GM12864 (cell line): ENCODE data around the gene DAGLA.

ENCODE experiments used
- DNase-seq: peaks from one replicate; pipeline ENCODE4 v3.0.0-alpha.2; 2011; ENCODE audit warnings: low read depth
- H3K4me3 ChIP-seq: 2 replicates; pipeline ENCODE4 v1.5.1; 2011; ENCODE audit warnings: mild to moderate bottlenecking, low read depth, low read length, control low read depth
- TF ChIP-seq, protein P1 (sequence below): IDR thresholded peaks from 2 replicates; pipeline ENCODE4 v1.5.1; 2011; ENCODE audit warnings: low read depth, mild to moderate bottlenecking, moderate library complexity, low read length, control low read depth, inconsistent platforms; ENCODE audit errors: missing control alignments

DAGLA gene

DNA sequence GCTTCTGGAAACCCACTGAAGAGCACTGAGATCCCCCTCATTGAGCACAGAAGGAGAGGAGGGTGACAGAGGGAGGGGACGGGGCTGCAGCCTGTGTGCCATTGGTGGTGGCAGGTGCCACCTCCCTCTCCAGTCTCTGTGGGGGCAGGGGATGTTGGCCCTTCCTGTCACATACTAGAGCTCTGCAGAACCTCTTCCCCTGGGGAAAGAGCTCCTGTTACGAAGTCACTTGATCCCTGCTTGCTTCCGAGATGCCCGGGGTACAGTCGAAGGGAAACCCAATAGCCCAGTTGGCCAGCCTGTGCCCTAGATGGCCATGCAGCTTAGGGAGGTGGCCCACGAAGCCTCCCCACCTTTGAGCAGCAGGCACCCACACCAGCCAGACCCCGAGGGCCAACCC is 29.4 kb downstream of the DAGLA start:
- TF ChIP-seq, protein P1, sequence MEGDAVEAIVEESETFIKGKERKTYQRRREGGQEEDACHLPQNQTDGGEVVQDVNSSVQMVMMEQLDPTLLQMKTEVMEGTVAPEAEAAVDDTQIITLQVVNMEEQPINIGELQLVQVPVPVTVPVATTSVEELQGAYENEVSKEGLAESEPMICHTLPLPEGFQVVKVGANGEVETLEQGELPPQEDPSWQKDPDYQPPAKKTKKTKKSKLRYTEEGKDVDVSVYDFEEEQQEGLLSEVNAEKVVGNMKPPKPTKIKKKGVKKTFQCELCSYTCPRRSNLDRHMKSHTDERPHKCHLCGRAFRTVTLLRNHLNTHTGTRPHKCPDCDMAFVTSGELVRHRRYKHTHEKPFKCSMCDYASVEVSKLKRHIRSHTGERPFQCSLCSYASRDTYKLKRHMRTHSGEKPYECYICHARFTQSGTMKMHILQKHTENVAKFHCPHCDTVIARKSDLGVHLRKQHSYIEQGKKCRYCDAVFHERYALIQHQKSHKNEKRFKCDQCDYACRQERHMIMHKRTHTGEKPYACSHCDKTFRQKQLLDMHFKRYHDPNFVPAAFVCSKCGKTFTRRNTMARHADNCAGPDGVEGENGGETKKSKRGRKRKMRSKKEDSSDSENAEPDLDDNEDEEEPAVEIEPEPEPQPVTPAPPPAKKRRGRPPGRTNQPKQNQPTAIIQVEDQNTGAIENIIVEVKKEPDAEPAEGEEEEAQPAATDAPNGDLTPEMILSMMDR: no peak
- H3K4me3 ChIP-seq: no peak overlapping the region
- no peak for DNase-seq

DNA sequence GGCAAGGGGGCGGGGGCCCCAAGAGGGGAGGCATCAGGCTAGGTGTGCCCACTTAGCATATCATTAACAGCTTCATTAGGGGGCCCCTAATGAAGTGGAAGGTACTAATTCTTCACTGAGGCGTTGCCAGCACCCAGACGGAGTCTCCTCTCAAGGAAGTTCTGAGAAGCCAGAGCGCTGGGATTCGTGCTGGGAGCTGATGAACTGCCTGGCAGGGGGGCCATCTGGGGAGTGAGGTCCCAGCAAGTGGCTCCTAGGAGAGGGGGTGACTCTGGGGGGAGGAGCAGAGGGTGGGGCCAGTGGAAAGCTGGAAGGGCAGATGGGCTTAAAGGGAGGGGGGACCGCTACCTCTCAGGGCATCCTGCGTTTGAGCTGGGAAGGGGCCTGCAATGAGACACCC is 29.8 kb downstream of the DAGLA start:
- TF ChIP-seq, protein P1: no peak
- H3K4me3 ChIP-seq: no peak overlapping the region
- no peak for DNase-seq

DNA sequence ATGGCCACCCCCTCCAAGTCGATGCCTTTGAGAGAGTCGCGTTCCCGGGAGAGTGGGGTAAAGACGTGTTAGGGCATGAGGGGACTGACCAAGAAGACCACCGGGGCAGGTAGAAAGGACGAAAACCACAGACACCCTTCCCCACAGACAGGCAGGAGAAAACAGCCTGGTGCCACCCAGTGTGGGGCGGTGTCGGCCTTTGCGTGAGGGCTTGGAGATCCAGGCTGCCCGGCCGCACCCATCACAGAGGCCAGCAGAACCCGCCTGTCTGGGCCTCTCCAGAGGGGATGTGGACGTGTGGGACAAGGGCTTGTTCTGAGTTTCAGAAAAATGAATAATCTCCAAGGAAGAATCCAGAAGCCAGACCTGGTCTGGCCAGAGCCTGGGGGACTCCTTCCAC is 30.8 kb downstream of the DAGLA start:
- no peak for DNase-seq
- no peak overlapping the region for H3K4me3 ChIP-seq
- TF ChIP-seq, protein P1: no peak

DNA sequence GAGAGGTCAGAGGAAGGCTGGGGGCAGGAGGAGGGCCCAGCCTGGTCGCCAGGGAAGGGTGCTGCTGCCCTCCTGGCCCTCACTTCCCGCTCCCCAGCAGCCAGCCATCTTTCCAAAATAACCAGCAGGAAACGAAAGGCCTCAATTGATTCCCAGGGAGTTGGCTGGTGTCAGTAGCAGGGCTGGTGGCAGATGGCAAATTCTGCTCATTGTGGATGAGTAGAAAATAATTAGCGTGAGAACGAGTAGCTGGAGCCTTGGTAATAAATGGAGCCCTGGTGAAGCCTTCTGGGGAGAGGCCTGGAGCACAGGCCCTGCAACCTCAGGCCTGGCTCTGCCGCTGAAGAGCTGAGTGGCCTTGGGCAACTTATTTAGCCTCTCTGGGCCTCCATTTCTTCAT is 31.3 kb downstream of the DAGLA start:
- H3K4me3 ChIP-seq: no peak overlapping the region
- DNase-seq: no peak
- TF ChIP-seq, protein P1: no peak

- no peak overlapping the region for H3K4me3 ChIP-seq
- TF ChIP-seq, protein P1: no peak
- DNase-seq: no peak
Measured at GRCh38 chr11:61712314-61712713, 32.1 kb downstream of the DAGLA start.

GRCh38 chr11:61712846-61713245 is 32.7 kb downstream of the DAGLA start:
- TF ChIP-seq, protein P1: no peak
- no peak overlapping the region for H3K4me3 ChIP-seq
- DNase-seq: no peak

DNA sequence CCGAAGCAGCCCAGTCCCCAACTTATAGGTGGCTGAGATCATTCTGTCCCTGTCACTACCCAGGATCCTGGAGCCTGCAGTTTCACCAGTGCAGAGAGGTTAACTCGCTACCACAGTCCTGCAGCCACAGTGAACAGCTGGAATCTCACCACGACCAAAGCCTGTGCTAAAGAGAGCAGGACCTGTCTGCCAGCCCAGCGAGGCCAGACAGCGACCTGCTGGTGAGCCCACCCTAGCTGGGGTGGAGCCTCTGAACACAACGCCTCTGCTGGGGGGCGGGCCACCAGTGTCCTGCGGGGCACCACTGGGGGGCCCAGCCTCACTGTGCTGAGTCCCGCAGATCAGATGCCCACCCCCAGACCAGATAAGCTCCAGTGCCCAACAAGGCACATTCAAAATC is 33.3 kb downstream of the DAGLA start:
- no peak for DNase-seq
- H3K4me3 ChIP-seq: no peak overlapping the region
- TF ChIP-seq, protein P1: no peak
